Adrenal gland (tissue), 5 donors: ENCODE data around the gene LZTFL1.

Experiments
- CTCF ChIP-seq, 6 experiments: fragments of 450-650 bp in 4 of 6; fragments of 200-600 bp in 2 of 6; sonication (generic) in 1 of 6; IDR thresholded peaks; 1 replicate in 5 of 6; 2 replicates in 1 of 6; pipeline versions ENCODE4 v1.5.1 to v1.8.0; 2016 to 2021; ENCODE audit warnings: antibody characterized with exemption in 6 of 6, mild to moderate bottlenecking in 2 of 6, moderate library complexity in 1 of 6
- POLR2A ChIP-seq, 2 donors: fragments of 450-650 bp; IDR thresholded peaks; one replicate each; pipeline ENCODE4 v1.6.1; 2017; ENCODE audit warnings: antibody characterized with exemption in 2 of 2, mild to moderate bottlenecking in 2 of 2, moderate library complexity in 1 of 2
- donor health status: DM: no; HTN: no; CAD: no.

GRCh38 chr3:45865563-45865962 is 23.6 kb upstream of the LZTFL1 start:
- TF ChIP-seq CTCF (IDR thresholded peaks at IDR 0.05) = no peak
- TF ChIP-seq POLR2A (IDR thresholded peaks at IDR 0.05) = no peak
